Measurements from ENCODE around the gene MDM1.

MDM1 gene

GRCh38 chr12:68259318-68259940 lies 72.7 kb downstream of the MDM1 start:
- H3K36me3 Mint-ChIP-seq = no peaks in the 10 kb centered on the region
- no peak overlapping the region for H3K4me3 Mint-ChIP-seq
- peaks cover 50% of the 10 kb centered on the region for H3K4me1 Mint-ChIP-seq
- H3K9me3 Mint-ChIP-seq = no peaks in the 10 kb centered on the region
- DNase-seq (ENCODE audit: low spot score in 2 of 2) (peak; percentile 34 to 76), ATAC-seq (peak; percentile 93)
- H3K27ac Mint-ChIP-seq = peak overlapping the region; percentile 4

GRCh38 chr12:68253504-68253903 lies 78.7 kb downstream of the MDM1 start, which contains the start of gene IL22:
Gene IL22 (minus strand): TSS chr12:68253604. CDS start chr12:68253448, 156 bp downstream.
- no peak within 1 kb of the TSS for H3K4me3 Mint-ChIP-seq
- DNase-seq (ENCODE audit: low spot score in 2 of 2) (no peak), ATAC-seq (no peak)
- H3K27ac Mint-ChIP-seq = no peak within 1 kb of the TSS
- H3K4me1 Mint-ChIP-seq = peaks cover 19% of the 10 kb centered on the region
- no peaks in the 10 kb centered on the region for H3K9me3 Mint-ChIP-seq
- no peaks in the 10 kb centered on the region for H3K36me3 Mint-ChIP-seq

- Mint-ChIP-seq H3K9me3 (no peaks in the 10 kb centered on the region), H3K27ac (no peak overlapping the region), H3K4me3 (no peak overlapping the region), H3K4me1 (peaks cover 12% of the 10 kb centered on the region), H3K36me3 (no peaks in the 10 kb centered on the region)
- ATAC-seq (peak; percentile 28), DNase-seq (ENCODE audit: low spot score in 2 of 2) (no peak)
Measured at GRCh38 chr12:68252077-68252476, 80.1 kb downstream of the MDM1 start.

GRCh38 chr12:68250454-68250853 lies 81.7 kb downstream of the MDM1 start:
- ATAC-seq = no peak
- no peak overlapping the region for H3K4me3 Mint-ChIP-seq
- no peaks in the 10 kb centered on the region for H3K36me3 Mint-ChIP-seq
- DNase-seq (ENCODE audit: low spot score in 2 of 2) = no peak
- H3K4me1 Mint-ChIP-seq = peaks cover 12% of the 10 kb centered on the region
- H3K9me3 Mint-ChIP-seq = no peaks in the 10 kb centered on the region
- H3K27ac Mint-ChIP-seq = no peak overlapping the region

- Mint-ChIP-seq H3K4me3 (no peak overlapping the region), H3K36me3 (no peaks in the 10 kb centered on the region), H3K9me3 (no peaks in the 10 kb centered on the region), H3K27ac (no peak overlapping the region), H3K4me1 (peaks cover 17% of the 10 kb centered on the region)
- DNase-seq (ENCODE audit: low spot score in 2 of 2) (no peak), ATAC-seq (no peak)
Measured at GRCh38 chr12:68247785-68248184, 84.4 kb downstream of the MDM1 start.

GRCh38 chr12:68246350-68246749 lies 85.8 kb downstream of the MDM1 start:
- H3K9me3 Mint-ChIP-seq = no peaks in the 10 kb centered on the region
- DNase-seq (ENCODE audit: low spot score in 2 of 2) (no peak), ATAC-seq (no peak)
- H3K4me3 Mint-ChIP-seq = no peak overlapping the region
- H3K36me3 Mint-ChIP-seq = no peaks in the 10 kb centered on the region
- H3K4me1 Mint-ChIP-seq = peaks cover 18% of the 10 kb centered on the region
- no peak overlapping the region for H3K27ac Mint-ChIP-seq

GRCh38 chr12:68245180-68246021 lies 86.8 kb downstream of the MDM1 start:
- H3K36me3 Mint-ChIP-seq = no peaks in the 10 kb centered on the region
- H3K4me1 Mint-ChIP-seq = peaks cover 28% of the 10 kb centered on the region
- no peaks in the 10 kb centered on the region for H3K9me3 Mint-ChIP-seq
- no peak overlapping the region for H3K27ac Mint-ChIP-seq
- DNase-seq (ENCODE audit: low spot score in 2 of 2) = no peak
- ATAC-seq = no peak
- H3K4me3 Mint-ChIP-seq = no peak overlapping the region

Data from stimulated activated effector memory CD8-positive, alpha-beta T cell treated with anti-CD3 and anti-CD28 coated beads, Interleukin-12 subunit alpha, Interleukin-12 subunit beta, amount 100 ng/mL, for 72 hours (primary cell).